ENCODE measurements around the gene TTC34.

- no peak for TF ChIP-seq POLR2A (IDR thresholded peaks at IDR 0.05; ENCODE audit: borderline replicate concordance, extremely low read depth, insufficient read depth, insufficient read length)
- TF ChIP-seq ZBTB33 (IDR thresholded peaks at IDR 0.05; ENCODE audit: extremely low read depth, insufficient replicate concordance, low read length): no peak
- no peak for TF ChIP-seq CTCF (IDR thresholded peaks at IDR 0.05 in 2 of 3, conservative IDR thresholded peaks at IDR 0.05 in 1 of 3; ENCODE audit: borderline replicate concordance in 1 of 3, insufficient read depth in 1 of 3, low read depth in 2 of 3, low read length in 2 of 3)
These were observed 10.0 kb upstream of the TTC34 start for GRCh38 chr1:2811533-2811918.
